ENCODE results near the gene PCCA.
"Not testable (repeated sequence)": the region's sequence is repeated elsewhere in the genome, so short reads cannot be mapped to it uniquely, and the experiment has no call there.

The PCCA gene

GRCh38 chr13:100098445-100099116 lies 9.7 kb downstream of the PCCA start:
- DNase-seq = no peak

- not testable (repeated sequence) for DNase-seq
Measured at GRCh38 chr13:100099117-100099445, 10.2 kb downstream of the PCCA start.

GRCh38 chr13:100100115-100100879 lies 11.4 kb downstream of the PCCA start:
- peak; percentile 19 for DNase-seq

GRCh38 chr13:100102042-100102441 lies 13.1 kb downstream of the PCCA start:
- no peak for DNase-seq

- DNase-seq = no peak
Measured at GRCh38 chr13:100106005-100106404, 17.1 kb downstream of the PCCA start.

GRCh38 chr13:100106705-100107104 lies 17.8 kb downstream of the PCCA start:
- DNase-seq = no peak

GRCh38 chr13:100108913-100109507 lies 20.1 kb downstream of the PCCA start:
- DNase-seq = no peak

- DNase-seq = no peak
Measured at GRCh38 chr13:100110269-100110668, 21.4 kb downstream of the PCCA start.

- no peak for DNase-seq
Measured at GRCh38 chr13:100112186-100112838, 23.4 kb downstream of the PCCA start.

- DNase-seq = no peak
Measured at GRCh38 chr13:100115693-100116254, 26.9 kb downstream of the PCCA start.

GRCh38 chr13:100124265-100124664 lies 35.4 kb downstream of the PCCA start:
- DNase-seq = no peak

- DNase-seq = no peak
Measured at GRCh38 chr13:100125946-100126345, 37.1 kb downstream of the PCCA start.

GRCh38 chr13:100128373-100128772 lies 39.5 kb downstream of the PCCA start:
- DNase-seq = no peak

- DNase-seq = no peak
Measured at GRCh38 chr13:100128838-100129237, 39.9 kb downstream of the PCCA start.

- DNase-seq = no peak
Measured at GRCh38 chr13:100129605-100130004, 40.7 kb downstream of the PCCA start.

GRCh38 chr13:100130092-100130491 lies 41.2 kb downstream of the PCCA start:
- peak; percentile 34 for DNase-seq

- no peak for DNase-seq
Measured at GRCh38 chr13:100130930-100131511, 42.1 kb downstream of the PCCA start.

- DNase-seq = no peak
Measured at GRCh38 chr13:100131863-100132574, 43.1 kb downstream of the PCCA start.

GRCh38 chr13:100138859-100139491 lies 50.1 kb downstream of the PCCA start:
- no peak for DNase-seq

- DNase-seq = no peak
Measured at GRCh38 chr13:100139817-100140216, 50.9 kb downstream of the PCCA start.

GRCh38 chr13:100140441-100140840 lies 51.5 kb downstream of the PCCA start:
- no peak for DNase-seq
